Stomach (tissue), 9 donors: ENCODE data around the gene PPM1F. TPM values are rescaled to one million over a fixed set of nuclear protein-coding genes. Genes with fewer than 3 reads are reported as not detected.

Experiments
- DNase-seq, 2 donors: peaks; one replicate each; pipeline versions ENCODE4 v3.0.0 to v3.0.0-alpha.2; 2013 to 2019
- H3K27ac ChIP-seq, 5 donors: fragments of 200-600 bp in 4 of 5; sonication (generic) in 4 of 5; one replicate each; pipeline ENCODE4 v1.5.1; 2013 to 2019; ENCODE audit warnings: mild to moderate bottlenecking in 1 of 5, moderate library complexity in 1 of 5
- H3K27me3 ChIP-seq, 3 donors: fragments of 200-600 bp; sonication (generic); one replicate each; pipeline ENCODE4 v1.5.1; 2017 to 2019; ENCODE audit warnings: mixed run types in 1 of 3
- H3K36me3 ChIP-seq, 4 donors: fragments of 200-600 bp; sonication (generic); 1 replicate in 3 of 4; 2 replicates in 1 of 4; pipeline ENCODE4 v1.5.1; 2016 to 2019
- H3K4me1 ChIP-seq, 4 donors: fragments of 200-600 bp; sonication (generic); one replicate each; pipeline ENCODE4 v1.5.1; 2016 to 2019
- H3K4me3 ChIP-seq, 4 donors: fragments of 200-600 bp; sonication (generic) in 3 of 4; one replicate each; pipeline ENCODE4 v1.5.1; 2016 to 2019; ENCODE audit warnings: mild to moderate bottlenecking in 1 of 4
- H3K9me3 ChIP-seq, 4 donors: fragments of 200-600 bp; sonication (generic); one replicate each; pipeline ENCODE4 v1.5.1; 2016 to 2019
- CTCF ChIP-seq, 7 experiments: fragments of 450-650 bp in 4 of 7; fragments of 200-600 bp in 3 of 7; sonication (generic) in 3 of 7; IDR thresholded peaks; one replicate each; pipeline ENCODE4 v1.5.1; 2016 to 2019; ENCODE audit warnings: antibody characterized with exemption in 7 of 7, control low read depth in 2 of 7, mild to moderate bottlenecking in 1 of 7
- EP300 ChIP-seq: sonication (generic); formaldehyde crosslinking; IDR thresholded peaks from one replicate; pipeline ENCODE4 v1.6.1; 2017; ENCODE audit warnings: antibody characterized with exemption
- POLR2A ChIP-seq, 4 donors: fragments of 450-650 bp; IDR thresholded peaks; one replicate each; pipeline ENCODE4 v1.6.1; 2016; ENCODE audit warnings: antibody characterized with exemption in 4 of 4, control low read depth in 2 of 4, mild to moderate bottlenecking in 1 of 4, moderate library complexity in 1 of 4
- POLR2AphosphoS5 ChIP-seq, 3 donors: sonication (generic); formaldehyde crosslinking; IDR thresholded peaks; one replicate each; pipeline ENCODE4 v1.6.1; 2016; ENCODE audit warnings: antibody characterized with exemption in 3 of 3
- whole genome bisulfite sequencing, 5 donors: extraction: QIAGEN DNeasy Blood & Tissue Kit in 3 of 5; methylation state at CpG; one replicate each; pipeline versions ENCODE4 v1.1.5 to v1.1.7; 2013 to 2018; 5-methylcytosine and 5-hydroxymethylcytosine counted together
- intact Hi-C: fragments of 100-400 bp; cut with DNase I; formaldehyde crosslinking; loops from one replicate; pipeline ENCODE4 v1.15.1; 2023; ENCODE audit warnings: low total_unique reads
- polyA plus RNA-seq, 3 donors: library from polyadenylated mRNA; stranded (reverse); fragments of 200-250 nt; gene quantifications; one replicate each; pipeline ENCODE4 v1.2.3, GENCODE V29; 2013
- total RNA-seq, 5 donors: library from RNA; depleted of rRNA; stranded (reverse); fragments of >200 nt; gene quantifications; one replicate each; pipeline versions ENCODE4 v1.1.0 to v1.2.3, GENCODE V29; 2014 to 2016
- donor health status: healthy with polysubstance abuse.
- donor health status: Bipolar disorder and iron deficiency.
- donor health status: healthy.

The PPM1F gene
- total and polyA plus RNA-seq, 8 donors, result 6.7 to 285 (median 16.8) TPM

- H3K9me3 ChIP-seq, result no peaks in the 10 kb centered on the region
- H3K4me3 ChIP-seq, result no peak overlapping the region
- TF ChIP-seq POLR2A (IDR thresholded peaks at IDR 0.05), result no peak
- no peak for TF ChIP-seq EP300
- TF ChIP-seq CTCF (IDR thresholded peaks at IDR 0.05), result no peak
- no peaks in the 10 kb centered on the region for H3K27me3 ChIP-seq
- H3K4me1 ChIP-seq, result no peaks in the 10 kb centered on the region
- 83 to 94% (median 90%) methylated on average over 12 to 16 of the region's 16 CpGs for WGBS, 5 donors
- no peak overlapping the region for H3K27ac ChIP-seq
- DNase-seq, result no peak
- peaks cover 28 to 96% (median 95%) of the 10 kb centered on the region in 4 donors for H3K36me3 ChIP-seq
- intact Hi-C loops, result no loop called here
Observed at GRCh38 chr22:21927174-21927823, 25.3 kb downstream of the PPM1F start.

- no peaks in the 10 kb centered on the region for H3K4me1 ChIP-seq
- no peak for DNase-seq
- TF ChIP-seq POLR2A (IDR thresholded peaks at IDR 0.05) (no peak), CTCF (IDR thresholded peaks at IDR 0.05) (no peak), POLR2AphosphoS5 (IDR thresholded peaks at IDR 0.05) (no peak), EP300 (no peak)
- H3K36me3 ChIP-seq, result peaks cover 25 to 93% (median 92%) of the 10 kb centered on the region in 4 donors
- no peak overlapping the region for H3K27ac ChIP-seq
- no peak overlapping the region for H3K4me3 ChIP-seq
- no peaks in the 10 kb centered on the region for H3K27me3 ChIP-seq
- intact Hi-C loops, result no loop called here
- 78 to 92% (median 88%) methylated on average over 3 to 4 of the region's 4 CpGs for WGBS, 5 donors
- no peaks in the 10 kb centered on the region for H3K9me3 ChIP-seq
Observed at GRCh38 chr22:21926728-21927127, 25.9 kb downstream of the PPM1F start.

- no peak overlapping the region for H3K4me3 ChIP-seq
- H3K27ac ChIP-seq, result no peak overlapping the region
- intact Hi-C loops, result loop anchor here (5.0 kb wide), 1 partner anchor 106 kb away; no protein-coding TSS in a partner anchor
- H3K36me3 ChIP-seq, result peaks cover 0 to 82% (median 78%) of the 10 kb centered on the region in 4 donors
- H3K4me1 ChIP-seq, result no peaks in the 10 kb centered on the region
- TF ChIP-seq CTCF (IDR thresholded peaks at IDR 0.05) (no peak), POLR2AphosphoS5 (IDR thresholded peaks at IDR 0.05) (no peak), POLR2A (IDR thresholded peaks at IDR 0.05) (no peak), EP300 (no peak)
- no peaks in the 10 kb centered on the region for H3K9me3 ChIP-seq
- 93 to 96% (median 95%) methylated on average over 20 to 21 of the region's 21 CpGs for WGBS, 5 donors
- no peaks in the 10 kb centered on the region for H3K27me3 ChIP-seq
- DNase-seq, result no peak
Observed at GRCh38 chr22:21923163-21923561, 29.5 kb downstream of the PPM1F start.

- no peak overlapping the region for H3K27ac ChIP-seq
- no peaks in the 10 kb centered on the region for H3K27me3 ChIP-seq
- TF ChIP-seq POLR2AphosphoS5 (IDR thresholded peaks at IDR 0.05) (no peak), CTCF (IDR thresholded peaks at IDR 0.05) (no peak), EP300 (no peak), POLR2A (IDR thresholded peaks at IDR 0.05) (no peak)
- no peak overlapping the region for H3K4me3 ChIP-seq
- H3K4me1 ChIP-seq, result peaks cover 0 to 2% (median 1%) of the 10 kb centered on the region in 4 donors
- intact Hi-C loops, result loop anchor here (5.0 kb wide), 1 partner anchor 105 kb away; no protein-coding TSS in a partner anchor
- peaks cover 0 to 80% (median 75%) of the 10 kb centered on the region in 4 donors for H3K36me3 ChIP-seq
- WGBS, 5 donors, result 90 to 94% (median 93%) methylated on average over 15 to 20 of the region's 20 CpGs
- DNase-seq, result no peak
- H3K9me3 ChIP-seq, result no peaks in the 10 kb centered on the region
Observed at GRCh38 chr22:21922370-21923162, 30.1 kb downstream of the PPM1F start.
